ENCODE measurements around the gene CEBPG. TPM values are rescaled to one million over a fixed set of nuclear protein-coding genes. Genes with fewer than 3 reads are reported as not detected.

The CEBPG gene
- total RNA-seq, 4 donors from 2014 or later = 22.4 to 66.7 (median 46.9) TPM

DNA sequence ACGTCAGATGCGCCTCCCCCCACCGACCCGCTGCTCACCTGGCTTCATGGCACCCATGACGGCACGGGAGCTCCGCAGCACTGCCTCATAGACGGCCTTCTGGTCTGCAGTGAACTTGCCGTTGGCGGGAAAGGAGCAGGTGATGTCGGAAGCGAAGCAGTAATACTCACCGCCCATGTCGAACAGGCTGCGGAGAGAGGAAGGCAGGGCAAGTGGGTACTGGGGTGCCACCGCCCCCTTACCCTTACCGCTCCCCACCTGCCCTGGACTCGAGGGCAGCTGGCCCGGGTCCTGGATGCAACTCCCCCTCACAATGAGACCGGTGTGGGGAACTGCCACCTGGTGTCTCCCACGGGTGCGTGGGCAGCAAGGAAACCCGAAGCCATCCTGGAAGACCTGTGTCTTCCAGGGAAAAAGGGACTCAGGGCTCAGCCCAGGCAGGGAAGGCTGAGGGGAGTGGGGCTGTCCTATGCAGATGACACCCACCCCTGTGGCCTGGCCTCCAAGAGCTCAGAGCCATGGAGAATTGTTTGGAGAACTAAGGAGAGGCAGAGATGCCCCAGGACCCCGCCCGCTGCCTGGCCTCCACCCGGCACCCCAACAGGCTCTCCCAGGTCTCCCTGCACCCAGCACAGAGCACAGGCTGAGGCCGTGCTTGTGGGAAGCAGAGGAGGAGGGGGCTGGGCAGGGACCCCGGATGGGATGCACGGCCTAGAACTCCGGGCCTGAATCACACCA is 28.3 kb downstream of the CEBPG start:
- in situ Hi-C loops (cut with MboI; ENCODE audit: low pct_ligation_motif_present in 1 of 4, low pct_unique_long_range_greater_than_20kb in 1 of 4, low sequenced_read_pairs in 3 of 4) (no loop called here), intact Hi-C loops (cut with DNase I; ENCODE audit: low total_unique reads) (no loop called here)
- Histone ChIP-seq H3K27ac (no peak overlapping the region), H3K9me3 (no peaks in the 10 kb centered on the region), H3K27me3 (no peaks in the 10 kb centered on the region), H3K4me3 (no peak overlapping the region), H3K36me3 (no peaks in the 10 kb centered on the region), H3K4me1 (peaks cover 0 to 10% (median 4%) of the 10 kb centered on the region in 4 donors)
- DNase-seq = no peak
- no peak for TF ChIP-seq POLR2A (IDR thresholded peaks at IDR 0.05)
- TF ChIP-seq, protein P1, sequence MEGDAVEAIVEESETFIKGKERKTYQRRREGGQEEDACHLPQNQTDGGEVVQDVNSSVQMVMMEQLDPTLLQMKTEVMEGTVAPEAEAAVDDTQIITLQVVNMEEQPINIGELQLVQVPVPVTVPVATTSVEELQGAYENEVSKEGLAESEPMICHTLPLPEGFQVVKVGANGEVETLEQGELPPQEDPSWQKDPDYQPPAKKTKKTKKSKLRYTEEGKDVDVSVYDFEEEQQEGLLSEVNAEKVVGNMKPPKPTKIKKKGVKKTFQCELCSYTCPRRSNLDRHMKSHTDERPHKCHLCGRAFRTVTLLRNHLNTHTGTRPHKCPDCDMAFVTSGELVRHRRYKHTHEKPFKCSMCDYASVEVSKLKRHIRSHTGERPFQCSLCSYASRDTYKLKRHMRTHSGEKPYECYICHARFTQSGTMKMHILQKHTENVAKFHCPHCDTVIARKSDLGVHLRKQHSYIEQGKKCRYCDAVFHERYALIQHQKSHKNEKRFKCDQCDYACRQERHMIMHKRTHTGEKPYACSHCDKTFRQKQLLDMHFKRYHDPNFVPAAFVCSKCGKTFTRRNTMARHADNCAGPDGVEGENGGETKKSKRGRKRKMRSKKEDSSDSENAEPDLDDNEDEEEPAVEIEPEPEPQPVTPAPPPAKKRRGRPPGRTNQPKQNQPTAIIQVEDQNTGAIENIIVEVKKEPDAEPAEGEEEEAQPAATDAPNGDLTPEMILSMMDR (IDR thresholded peaks at IDR 0.05) = no peak
- no peak for TF ChIP-seq POLR2AphosphoS5 (IDR thresholded peaks at IDR 0.05)
- TF ChIP-seq EP300 (IDR thresholded peaks at IDR 0.05; ENCODE audit: low read depth) = no peak
- 90 to 94% methylated on average over 7 to 24 of the region's 30 CpGs for WGBS, 2 donors (ENCODE audit: low coverage in 1 of 2)

GRCh38 chr19:33402421-33403220 is 29.1 kb downstream of the CEBPG start:
- Histone ChIP-seq H3K27me3 (no peaks in the 10 kb centered on the region), H3K4me3 (no peak overlapping the region), H3K36me3 (no peaks in the 10 kb centered on the region), H3K4me1 (peaks cover 0 to 10% (median 4%) of the 10 kb centered on the region in 4 donors), H3K9me3 (no peaks in the 10 kb centered on the region), H3K27ac (no peak overlapping the region)
- WGBS, 2 donors (ENCODE audit: low coverage in 1 of 2) = 86% methylated on average over 14 of the region's 18 CpGs; no CpG with 5 or more reads in 1 of the 2 donors
- peak; percentile 38 for DNase-seq
- TF ChIP-seq POLR2AphosphoS5 (IDR thresholded peaks at IDR 0.05) = no peak
- no peak for TF ChIP-seq EP300 (IDR thresholded peaks at IDR 0.05; ENCODE audit: low read depth)
- TF ChIP-seq, protein P1 (IDR thresholded peaks at IDR 0.05) = peak in 3 of 5 experiments; percentile 23 to 56 (median 39)
- in situ Hi-C loops (cut with MboI; ENCODE audit: low pct_ligation_motif_present in 1 of 4, low pct_unique_long_range_greater_than_20kb in 1 of 4, low sequenced_read_pairs in 3 of 4) (no loop called here), intact Hi-C loops (cut with DNase I; ENCODE audit: low total_unique reads) (no loop called here)

DNA sequence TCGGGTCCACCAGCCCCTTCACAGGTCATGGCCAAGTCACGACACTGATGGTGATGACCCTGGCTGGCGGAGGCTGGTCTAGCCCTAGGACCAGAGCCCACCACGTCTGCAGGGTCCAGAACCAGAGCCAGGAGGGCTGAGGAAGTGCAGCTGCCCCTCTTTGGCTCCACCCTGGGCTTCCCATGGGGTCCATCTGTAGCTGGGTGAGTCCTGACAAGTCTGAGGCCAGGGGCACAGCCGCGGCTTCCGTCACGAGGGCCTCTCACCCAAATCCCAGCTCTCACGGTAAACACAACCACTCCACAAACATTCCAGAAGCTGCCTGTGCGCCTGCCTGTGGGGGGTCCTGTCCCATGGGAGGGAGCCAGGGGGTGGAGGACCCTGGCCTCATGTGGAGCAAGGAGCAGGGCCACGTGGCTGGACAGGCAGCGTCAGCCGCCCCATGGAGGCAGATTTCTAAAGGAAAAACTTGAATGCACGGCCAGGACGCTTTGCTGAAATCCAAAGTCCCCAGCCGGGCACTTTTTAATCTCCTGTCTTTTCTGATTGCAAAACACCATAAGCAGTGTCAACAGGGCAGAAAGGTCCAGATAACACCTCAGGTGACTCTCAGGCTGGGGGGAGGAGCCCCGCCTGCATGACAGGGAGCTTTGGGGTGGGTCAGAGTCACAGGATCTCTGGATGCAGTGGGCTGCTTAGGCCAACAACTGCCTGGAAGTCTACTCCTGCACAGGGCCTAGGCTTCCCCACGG is 29.9 kb downstream of the CEBPG start:
- H3K4me3 ChIP-seq = no peak overlapping the region
- DNase-seq = peak; percentile 45
- H3K27me3 ChIP-seq = no peaks in the 10 kb centered on the region
- in situ Hi-C loops (cut with MboI; ENCODE audit: low pct_ligation_motif_present in 1 of 4, low pct_unique_long_range_greater_than_20kb in 1 of 4, low sequenced_read_pairs in 3 of 4) (no loop called here), intact Hi-C loops (cut with DNase I; ENCODE audit: low total_unique reads) (no loop called here)
- 40 to 79% methylated on average over 2 to 12 of the region's 18 CpGs for WGBS, 2 donors (ENCODE audit: low coverage in 1 of 2)
- H3K27ac ChIP-seq = no peak overlapping the region
- H3K4me1 ChIP-seq = peaks cover 0 to 10% (median 4%) of the 10 kb centered on the region in 4 donors
- no peaks in the 10 kb centered on the region for H3K36me3 ChIP-seq
- no peaks in the 10 kb centered on the region for H3K9me3 ChIP-seq
- TF ChIP-seq EP300 (IDR thresholded peaks at IDR 0.05; ENCODE audit: low read depth) = no peak

- no peak for DNase-seq
- in situ Hi-C loops (cut with MboI; ENCODE audit: low pct_ligation_motif_present in 1 of 4, low pct_unique_long_range_greater_than_20kb in 1 of 4, low sequenced_read_pairs in 3 of 4) = no loop called here
These were observed 30.4 kb downstream of the CEBPG start for GRCh38 chr19:33403973-33404304.

More at GRCh38 chr19:33403973-33404304, 30.4 kb downstream of the CEBPG start:
- 91% methylated on average over 6 of the region's 6 CpGs; no CpG with 5 or more reads in 1 of the 2 donors for WGBS, 2 donors (ENCODE audit: low coverage in 1 of 2)
- intact Hi-C loops (cut with DNase I; ENCODE audit: low total_unique reads) = no loop called here
- H3K9me3 ChIP-seq = no peaks in the 10 kb centered on the region
- no peaks in the 10 kb centered on the region for H3K36me3 ChIP-seq
- TF ChIP-seq, protein P1 (IDR thresholded peaks at IDR 0.05) = no peak
- no peak for TF ChIP-seq EP300 (IDR thresholded peaks at IDR 0.05; ENCODE audit: low read depth)
- no peak for TF ChIP-seq POLR2AphosphoS5 (IDR thresholded peaks at IDR 0.05)
- no peak for TF ChIP-seq POLR2A (IDR thresholded peaks at IDR 0.05)
- H3K27me3 ChIP-seq = no peaks in the 10 kb centered on the region
- peaks cover 0 to 10% (median 4%) of the 10 kb centered on the region in 4 donors for H3K4me1 ChIP-seq
- H3K27ac ChIP-seq = no peak overlapping the region
- H3K4me3 ChIP-seq = no peak overlapping the region

All from transverse colon (tissue), 4 donors.